ENCODE measurements around the gene DAAM2.

DNA sequence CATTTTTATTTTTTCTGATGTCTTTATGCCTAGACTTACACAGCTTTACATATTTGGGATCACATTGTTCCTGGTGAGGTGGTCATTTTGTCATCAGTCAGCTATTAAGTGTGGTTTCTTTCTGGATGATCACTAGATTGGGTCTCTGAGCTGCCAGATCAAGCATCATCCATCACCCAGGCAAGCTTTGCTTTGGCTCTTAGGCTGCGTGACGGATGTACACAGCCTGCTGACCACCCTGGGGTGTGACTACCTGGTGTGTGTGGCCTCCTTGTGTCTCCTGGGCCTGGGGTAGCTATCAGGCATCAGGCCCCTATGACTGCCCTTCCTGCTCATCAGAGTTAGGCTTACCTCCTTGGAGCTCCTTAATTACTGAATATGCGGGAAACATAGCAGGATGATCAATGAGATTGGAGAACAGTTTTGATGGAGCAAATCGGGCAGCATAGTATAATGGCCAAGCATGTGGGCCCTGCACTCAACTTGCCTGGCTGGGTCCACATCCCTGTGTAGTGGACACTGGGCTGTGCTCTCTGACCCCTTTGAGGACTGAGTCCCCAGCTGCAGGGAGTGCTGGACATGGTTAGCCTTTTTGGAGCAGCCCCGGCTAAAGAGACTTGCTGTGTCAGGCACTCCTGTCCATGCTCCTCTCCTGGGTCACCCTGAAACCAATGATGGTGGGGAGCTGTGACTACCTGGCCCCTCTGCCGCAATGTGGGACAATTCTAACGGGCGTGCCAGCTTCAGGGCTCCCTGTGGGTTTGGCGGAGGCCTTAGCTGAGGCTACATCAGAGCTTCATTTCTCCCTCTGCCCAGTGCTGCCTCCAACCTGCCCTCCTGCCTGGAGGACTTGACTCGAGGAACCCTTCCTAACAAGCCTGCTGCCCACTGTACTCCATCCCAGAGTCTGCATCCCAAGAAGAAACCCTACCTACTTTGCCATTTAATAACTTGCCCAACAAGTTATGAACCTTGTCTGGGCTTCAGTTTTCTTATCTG, 8.2 kb downstream of the DAAM2 start:
- TF ChIP-seq, protein P1, sequence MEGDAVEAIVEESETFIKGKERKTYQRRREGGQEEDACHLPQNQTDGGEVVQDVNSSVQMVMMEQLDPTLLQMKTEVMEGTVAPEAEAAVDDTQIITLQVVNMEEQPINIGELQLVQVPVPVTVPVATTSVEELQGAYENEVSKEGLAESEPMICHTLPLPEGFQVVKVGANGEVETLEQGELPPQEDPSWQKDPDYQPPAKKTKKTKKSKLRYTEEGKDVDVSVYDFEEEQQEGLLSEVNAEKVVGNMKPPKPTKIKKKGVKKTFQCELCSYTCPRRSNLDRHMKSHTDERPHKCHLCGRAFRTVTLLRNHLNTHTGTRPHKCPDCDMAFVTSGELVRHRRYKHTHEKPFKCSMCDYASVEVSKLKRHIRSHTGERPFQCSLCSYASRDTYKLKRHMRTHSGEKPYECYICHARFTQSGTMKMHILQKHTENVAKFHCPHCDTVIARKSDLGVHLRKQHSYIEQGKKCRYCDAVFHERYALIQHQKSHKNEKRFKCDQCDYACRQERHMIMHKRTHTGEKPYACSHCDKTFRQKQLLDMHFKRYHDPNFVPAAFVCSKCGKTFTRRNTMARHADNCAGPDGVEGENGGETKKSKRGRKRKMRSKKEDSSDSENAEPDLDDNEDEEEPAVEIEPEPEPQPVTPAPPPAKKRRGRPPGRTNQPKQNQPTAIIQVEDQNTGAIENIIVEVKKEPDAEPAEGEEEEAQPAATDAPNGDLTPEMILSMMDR (conservative IDR thresholded peaks at IDR 0.05 in 1 of 2, IDR thresholded peaks at IDR 0.05 in 1 of 2; ENCODE audit: low read depth in 1 of 2, low read length in 2 of 2), result no peak
- no peak for TF ChIP-seq EZH2 (IDR thresholded peaks at IDR 0.05; ENCODE audit: low read length, missing control alignments)
